Mammary epithelial cell (primary cell): ENCODE measurements around the gene BSCL2.

Source experiments
- EZH2 ChIP-seq: IDR thresholded peaks from 2 replicates; pipeline ENCODE4 v1.6.1; 2012; ENCODE audit warnings: low read length, inconsistent platforms, borderline replicate concordance
- TF ChIP-seq, protein P1 (sequence below), 2 donors: IDR thresholded peaks in 1 of 2; conservative IDR thresholded peaks in 1 of 2; 2 replicates each; pipeline ENCODE4 v1.5.1; 2011 to 2012; ENCODE audit warnings: inconsistent platforms in 2 of 2, low read length in 2 of 2, mild to moderate bottlenecking in 2 of 2, control low read depth in 1 of 2, low read depth in 1 of 2; ENCODE audit not compliant: insufficient read depth in 1 of 2; ENCODE audit errors: extremely low read depth in 1 of 2

DNA sequence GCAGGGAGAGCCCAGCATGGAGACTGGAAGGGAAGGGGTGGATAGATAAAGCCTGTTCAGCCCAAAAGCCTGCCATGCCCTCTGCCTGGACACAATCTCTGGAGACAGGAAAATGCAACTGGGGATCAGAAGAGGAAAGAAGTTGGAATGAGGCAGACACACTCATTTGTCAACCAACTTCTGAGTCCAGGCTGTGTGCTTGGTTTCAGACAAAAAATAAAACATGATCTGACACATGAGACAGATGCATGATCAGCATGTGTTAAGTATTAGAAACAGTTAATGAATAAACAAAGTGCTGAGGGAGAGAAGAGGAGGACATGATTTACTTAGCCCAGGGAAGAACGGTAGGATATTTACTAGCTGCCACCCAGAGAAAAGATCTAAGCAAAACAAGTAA, 18.7 kb downstream of the BSCL2 start:
- TF ChIP-seq, protein P1, sequence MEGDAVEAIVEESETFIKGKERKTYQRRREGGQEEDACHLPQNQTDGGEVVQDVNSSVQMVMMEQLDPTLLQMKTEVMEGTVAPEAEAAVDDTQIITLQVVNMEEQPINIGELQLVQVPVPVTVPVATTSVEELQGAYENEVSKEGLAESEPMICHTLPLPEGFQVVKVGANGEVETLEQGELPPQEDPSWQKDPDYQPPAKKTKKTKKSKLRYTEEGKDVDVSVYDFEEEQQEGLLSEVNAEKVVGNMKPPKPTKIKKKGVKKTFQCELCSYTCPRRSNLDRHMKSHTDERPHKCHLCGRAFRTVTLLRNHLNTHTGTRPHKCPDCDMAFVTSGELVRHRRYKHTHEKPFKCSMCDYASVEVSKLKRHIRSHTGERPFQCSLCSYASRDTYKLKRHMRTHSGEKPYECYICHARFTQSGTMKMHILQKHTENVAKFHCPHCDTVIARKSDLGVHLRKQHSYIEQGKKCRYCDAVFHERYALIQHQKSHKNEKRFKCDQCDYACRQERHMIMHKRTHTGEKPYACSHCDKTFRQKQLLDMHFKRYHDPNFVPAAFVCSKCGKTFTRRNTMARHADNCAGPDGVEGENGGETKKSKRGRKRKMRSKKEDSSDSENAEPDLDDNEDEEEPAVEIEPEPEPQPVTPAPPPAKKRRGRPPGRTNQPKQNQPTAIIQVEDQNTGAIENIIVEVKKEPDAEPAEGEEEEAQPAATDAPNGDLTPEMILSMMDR (conservative IDR thresholded peaks at IDR 0.05 in 1 of 2, IDR thresholded peaks at IDR 0.05 in 1 of 2; ENCODE audit: extremely low read depth in 1 of 2, insufficient read depth in 1 of 2, low read depth in 1 of 2, low read length in 2 of 2): no peak
- TF ChIP-seq EZH2: no peak
